Heart left ventricle (tissue), 16 donors: Measurements from ENCODE around the gene PM20D1. TPM values are rescaled to one million over a fixed set of nuclear protein-coding genes. Genes with fewer than 3 reads are reported as not detected.

Experiments
- ATAC-seq, 4 donors: fragments of 200-7000 bp; cut with Tn5 transposase; one replicate each; pipeline ENCODE4 v1.9.1; 2020 to 2022; ENCODE audit warnings: moderate library complexity in 4 of 4, mild to moderate bottlenecking in 3 of 4, moderate number of reproducible peaks in 1 of 4
- DNase-seq, 5 donors: peaks; one replicate each; pipeline ENCODE4 v3.0.0-alpha.2; 2020
- H3K27ac ChIP-seq, 12 donors: fragments of 200-600 bp; sonication (generic) in 4 of 12; one replicate each; pipeline versions ENCODE4 v1.5.0 to v1.8.0; 2016 to 2022; ENCODE audit warnings: mild to moderate bottlenecking in 2 of 12
- H3K27me3 ChIP-seq, 9 donors: fragments of 200-600 bp; sonication (generic) in 2 of 9; one replicate each; pipeline versions ENCODE4 v1.5.1 to v1.8.0; 2016 to 2022; ENCODE audit warnings: mild to moderate bottlenecking in 3 of 9
- H3K36me3 ChIP-seq, 9 donors: fragments of 200-600 bp; sonication (generic) in 2 of 9; one replicate each; pipeline versions ENCODE4 v1.5.0 to v1.8.0; 2018 to 2022; ENCODE audit warnings: mild to moderate bottlenecking in 2 of 9
- H3K4me1 ChIP-seq, 12 donors: fragments of 200-600 bp; sonication (generic) in 4 of 12; one replicate each; pipeline versions ENCODE4 v1.5.0 to v1.8.0; 2016 to 2022; ENCODE audit warnings: mild to moderate bottlenecking in 3 of 12
- H3K4me3 ChIP-seq, 12 donors: fragments of 200-600 bp; sonication (generic) in 4 of 12; one replicate each; pipeline versions ENCODE4 v1.5.0 to v1.8.0; 2017 to 2022; ENCODE audit warnings: mild to moderate bottlenecking in 9 of 12, moderate library complexity in 4 of 12
- H3K9me3 ChIP-seq, 12 donors: fragments of 200-600 bp; sonication (generic) in 4 of 12; one replicate each; pipeline versions ENCODE4 v1.5.0 to v1.8.0; 2016 to 2022; ENCODE audit warnings: mild to moderate bottlenecking in 1 of 12
- CTCF ChIP-seq, 12 donors: fragments of 200-600 bp; sonication (generic) in 4 of 12; IDR thresholded peaks; one replicate each; pipeline versions ENCODE4 v1.5.0 to v1.8.0; 2018 to 2022; ENCODE audit warnings: antibody characterized with exemption in 12 of 12, mild to moderate bottlenecking in 5 of 12
- POLR2A ChIP-seq, 2 donors: fragments of 450-650 bp; IDR thresholded peaks; one replicate each; pipeline ENCODE4 v1.6.1; 2017; ENCODE audit warnings: antibody characterized with exemption in 2 of 2, mild to moderate bottlenecking in 2 of 2, moderate library complexity in 2 of 2
- WGBS, 4 donors: extraction: QIAGEN DNeasy Blood & Tissue Kit in 2 of 4; methylation state at CpG; one replicate each; pipeline versions ENCODE4 v1.1.5 to v1.1.7; 2013 to 2018; 5-methylcytosine and 5-hydroxymethylcytosine counted together
- intact Hi-C, 10 donors: fragments of 100-400 bp; cut with DNase I; formaldehyde crosslinking; loops; one replicate each; pipeline versions ENCODE4 v1.11.1 to v1.14.2; 2022
- polyA plus RNA-seq, 2 donors: library from polyadenylated mRNA; stranded (reverse); fragments of 200-250 nt; gene quantifications; one replicate each; pipeline ENCODE4 v1.2.3, GENCODE V29; 2013
- total RNA-seq, 9 donors: library from RNA; depleted of rRNA in 2 of 9; stranded (reverse); fragments of >200 nt in 2 of 9; fragmentation: NEBNext Ultra II Directional in 3 of 9; extraction: Animal tissue kit (Norgen Biotek cat#: 25700) in 3 of 9; gene quantifications; one replicate each; pipeline versions ENCODE4 v1.1.0 to v1.2.4, GENCODE V29; 2016 to 2023
- donor health status: ischemic (EF 13 %, LVEDD 7.1; RV severe dilation, severe dysfunction).
- donor health status: healthy with polysubstance abuse.
- donor health status: DM: no; HTN: yes; CAD: no.
- donor health status: DM: no; HTN: no; CAD: no.
- donor health status: ischemic (EF 25% LVEDD 6.9; RV normal size, moderate dysfunction).
- donor health status: ischemic (EF 25% LVEDD 5.7; RV mildly dilated, moderate dysfunction).
- donor health status: healthy.
- donor health status: DM: yes; HTN: yes; CAD: no.
- donor health status: ischemic (EF 35%, LVEDD 5.7; RV mildly dilated, moderate dysfunction).
- donor health status: nonischemic (EF 11% LVEDD 7.7; RV severe dilation, severe dysfunction).
- donor health status: DM: yes; HTN: yes; CAD: no.
- donor health status: PGD.
- donor health status: ischemic (EF 29% LVEDD 5.4; RV normal size, mild dysfunction).
- donor health status: nonischemic (EF 23%, LVEDD 6.1; RV moderate dilation, normal function).

The PM20D1 gene
- total and polyA plus RNA-seq, 11 donors: 0.28 to 1.4 (median 0.71) TPM; not detected in 1

- 48 to 74% (median 50%) methylated on average over 2 of the region's 2 CpGs for WGBS, 4 donors
- Histone ChIP-seq H3K27me3 (no peaks in the 10 kb centered on the region), H3K27ac (peak overlapping the region in 4 of 12 donors; percentile 7 to 61 (median 28)), H3K4me3 (no peak overlapping the region), H3K4me1 (peaks cover 0 to 31% (median 1%) of the 10 kb centered on the region in 12 donors), H3K9me3 (no peaks in the 10 kb centered on the region), H3K36me3 (no peaks in the 10 kb centered on the region)
- no peak for DNase-seq
- intact Hi-C loops: no loop called here
- ATAC-seq: peak; percentile 71 to 85 (median 79)
- TF ChIP-seq POLR2A (IDR thresholded peaks at IDR 0.05) (no peak), CTCF (IDR thresholded peaks at IDR 0.05) (no peak)
Measured at GRCh38 chr1:205842229-205842628, 7.7 kb downstream of the PM20D1 start.

GRCh38 chr1:205840146-205840923 lies 9.6 kb downstream of the PM20D1 start:
- peak in 1 of 4 donors; percentile 21 for ATAC-seq
- no peak overlapping the region for H3K27ac ChIP-seq
- WGBS, 4 donors: 69 to 78% (median 73%) methylated on average over 4 of the region's 4 CpGs

GRCh38 chr1:205837382-205837970 lies 12.5 kb downstream of the PM20D1 start:
- DNase-seq (no peak), ATAC-seq (no peak)
- Histone ChIP-seq H3K36me3 (no peaks in the 10 kb centered on the region), H3K4me3 (no peak overlapping the region), H3K27me3 (no peaks in the 10 kb centered on the region), H3K4me1 (peaks cover 0 to 23% (median 4%) of the 10 kb centered on the region in 12 donors), H3K9me3 (no peaks in the 10 kb centered on the region), H3K27ac (no peak overlapping the region)
- 81 to 91% (median 84%) methylated on average over 7 of the region's 7 CpGs for whole genome bisulfite sequencing, 4 donors
- intact Hi-C loops: no loop called here
- no peak for TF ChIP-seq POLR2A (IDR thresholded peaks at IDR 0.05)
- no peak for TF ChIP-seq CTCF (IDR thresholded peaks at IDR 0.05)

More at GRCh38 chr1:205840146-205840923, 9.6 kb downstream of the PM20D1 start:
- Histone ChIP-seq H3K27me3 (no peaks in the 10 kb centered on the region), H3K4me3 (no peak overlapping the region), H3K4me1 (peaks cover 0 to 31% (median 1%) of the 10 kb centered on the region in 12 donors), H3K36me3 (no peaks in the 10 kb centered on the region), H3K9me3 (no peaks in the 10 kb centered on the region)
- DNase-seq: no peak
- TF ChIP-seq CTCF (IDR thresholded peaks at IDR 0.05) (no peak), POLR2A (IDR thresholded peaks at IDR 0.05) (no peak)
- intact Hi-C loops: no loop called here

- H3K9me3 ChIP-seq: no peaks in the 10 kb centered on the region
- no peak overlapping the region for H3K27ac ChIP-seq
- 87 to 95% (median 93%) methylated on average over 4 of the region's 4 CpGs for WGBS, 4 donors
- H3K27me3 ChIP-seq: no peaks in the 10 kb centered on the region
- TF ChIP-seq POLR2A (IDR thresholded peaks at IDR 0.05): no peak
- TF ChIP-seq CTCF (IDR thresholded peaks at IDR 0.05): no peak
- H3K36me3 ChIP-seq: no peaks in the 10 kb centered on the region
- DNase-seq (no peak), ATAC-seq (no peak)
- no peak overlapping the region for H3K4me3 ChIP-seq
- H3K4me1 ChIP-seq: peaks cover 0 to 19% (median 5%) of the 10 kb centered on the region in 12 donors
- intact Hi-C loops: no loop called here
Measured at GRCh38 chr1:205834751-205835150, 15.2 kb downstream of the PM20D1 start.
